Raji (cell line): ENCODE measurements around the gene KCNMA1.

Experiments
- POLR2A ChIP-seq: IDR thresholded peaks from 2 replicates; pipeline ENCODE4 v1.6.1; 2011; ENCODE audit warnings: low read depth, low read length, control low read depth; ENCODE audit not compliant: insufficient read depth

The KCNMA1 gene

GRCh38 chr10:77590344-77591237 lies 47.0 kb downstream of the KCNMA1 start:
- no peak for TF ChIP-seq POLR2A

- no peak for TF ChIP-seq POLR2A
These were observed 48.7 kb downstream of the KCNMA1 start for GRCh38 chr10:77588886-77589285.

GRCh38 chr10:77587416-77587790 lies 50.2 kb downstream of the KCNMA1 start:
- TF ChIP-seq POLR2A = no peak

GRCh38 chr10:77586719-77587415 lies 50.7 kb downstream of the KCNMA1 start:
- TF ChIP-seq POLR2A = no peak

- TF ChIP-seq POLR2A = no peak
These were observed 52.7 kb downstream of the KCNMA1 start for GRCh38 chr10:77584938-77585337.

GRCh38 chr10:77583527-77583926 lies 54.1 kb downstream of the KCNMA1 start:
- TF ChIP-seq POLR2A = no peak

GRCh38 chr10:77582710-77583115 lies 54.9 kb downstream of the KCNMA1 start:
- no peak for TF ChIP-seq POLR2A

- TF ChIP-seq POLR2A = no peak
These were observed 55.9 kb downstream of the KCNMA1 start for GRCh38 chr10:77581738-77582137.

- TF ChIP-seq POLR2A = no peak
These were observed 57.1 kb downstream of the KCNMA1 start for GRCh38 chr10:77580482-77580881.

GRCh38 chr10:77578583-77579227 lies 58.9 kb downstream of the KCNMA1 start:
- TF ChIP-seq POLR2A = no peak

GRCh38 chr10:77577666-77578229 lies 59.9 kb downstream of the KCNMA1 start:
- TF ChIP-seq POLR2A = no peak

GRCh38 chr10:77576444-77577032 lies 61.1 kb downstream of the KCNMA1 start:
- TF ChIP-seq POLR2A = no peak

GRCh38 chr10:77576007-77576367 lies 61.6 kb downstream of the KCNMA1 start:
- TF ChIP-seq POLR2A = no peak

- no peak for TF ChIP-seq POLR2A
These were observed 62.2 kb downstream of the KCNMA1 start for GRCh38 chr10:77575271-77576006.
